GM12878 (cell line): ENCODE results near the gene ACOT4. TPM values are rescaled to one million over a fixed set of nuclear protein-coding genes. Genes with fewer than 3 reads are reported as not detected.
"Not testable (repeated sequence)": the region's sequence is repeated elsewhere in the genome, so short reads cannot be mapped to it uniquely, and the experiment has no call there.

Experiments
- ATAC-seq: fragments of 200-7000 bp; cut with Tn5 transposase; 3 replicates; pipeline ENCODE4 v1.9.1; 2020; ENCODE audit warnings: mild to moderate bottlenecking, moderate library complexity
- BruUV-seq: library from RNA; stranded (reverse); fragments of 400-500 nt; replicated peaks from 2 replicates; lab custom pipeline; 2021; lab: Mats Ljungman, UMichigan
- CTCF ChIA-PET: fragments of 300-600 bp; sonication (Branson Sonifier 250); formaldehyde crosslinking; extraction: SDS; loops from one replicate; lab custom pipeline; 2021; ENCODE audit warnings: inconsistent platforms; lab: Yijun Ruan, JAX
- POLR2A ChIA-PET: fragments of 350-600 bp; formaldehyde crosslinking; extraction: SDS; loops from one replicate; lab custom pipeline; 2021; ENCODE audit warnings: inconsistent platforms; lab: Charles Lee
- RAD21 ChIA-PET: fragments of 300-600 bp; sonication (Branson Sonifier 250); formaldehyde crosslinking; loops from one replicate; lab custom pipeline; 2023; ENCODE audit warnings: antibody characterized with exemption; ENCODE audit not compliant: unreplicated experiment; lab: Charles Lee
- SMC1A ChIA-PET: fragments of 300-600 bp; sonication (Branson Sonifier 250); formaldehyde crosslinking; loops from one replicate; lab custom pipeline; 2023; ENCODE audit not compliant: unreplicated experiment, uncharacterized antibody; lab: Charles Lee
- DNase-seq: peaks from one replicate; pipeline ENCODE4 v3.0.0-alpha.2; 2011; ENCODE audit warnings: low read depth, low spot score
- FAIRE-seq: peaks from 3 replicates; lab custom pipeline; 2011; peaks lifted over from hg19 to GRCh38; lab: Jason Lieb, UNC
- H2AFZ ChIP-seq: 2 replicates; pipeline ENCODE4 v1.6.0; 2011; ENCODE audit warnings: low read depth, low read length, control low read depth; ENCODE audit not compliant: control insufficient read depth
- H3K27ac ChIP-seq: 2 replicates; pipeline ENCODE4 v1.5.1; 2011; ENCODE audit warnings: control low read depth; ENCODE audit not compliant: control insufficient read depth, insufficient read depth
- H3K27me3 ChIP-seq, 2 experiments: replicated peaks in 1 of 2; 2 replicates each; pipeline versions ENCODE4 v1.6.0 to v1.6.1; 2011; ENCODE audit warnings: low read length in 1 of 2; ENCODE audit not compliant: control insufficient read depth in 2 of 2, insufficient read depth in 2 of 2
- H3K36me3 ChIP-seq, 2 experiments: 2 replicates each; pipeline ENCODE4 v1.5.1; 2011; ENCODE audit warnings: low read length in 1 of 2; ENCODE audit not compliant: control insufficient read depth in 2 of 2, insufficient read depth in 2 of 2
- H3K4me1 ChIP-seq: 2 replicates; pipeline ENCODE4 v1.6.1; 2011; ENCODE audit warnings: mild to moderate bottlenecking, low read length, moderate library complexity, mixed read lengths; ENCODE audit not compliant: control insufficient read depth, insufficient read depth
- H3K4me2 ChIP-seq: 2 replicates; pipeline ENCODE4 v1.6.0; 2011; ENCODE audit warnings: control low read depth; ENCODE audit not compliant: control insufficient read depth, insufficient read depth
- H3K4me3 ChIP-seq: fragments of 200-600 bp; sonication (generic); 2 replicates; pipeline ENCODE4 v1.5.1; 2016
- H3K79me2 ChIP-seq: 2 replicates; pipeline ENCODE4 v1.6.0; 2011; ENCODE audit warnings: low read length; ENCODE audit not compliant: control insufficient read depth, insufficient read depth
- H3K9ac ChIP-seq: 2 replicates; pipeline ENCODE4 v1.8.0; 2011; ENCODE audit warnings: low read length, control low read depth, mixed read lengths; ENCODE audit not compliant: control insufficient read depth, insufficient read depth
- H3K9me3 ChIP-seq: replicated peaks from 3 replicates; pipeline ENCODE4 v1.5.1; 2011; ENCODE audit warnings: mild to moderate bottlenecking, low read length; ENCODE audit not compliant: control insufficient read depth, insufficient read depth
- H4K20me1 ChIP-seq: 2 replicates; pipeline ENCODE4 v1.6.0; 2011; ENCODE audit not compliant: control insufficient read depth, insufficient read depth
- ATF7 ChIP-seq: fragments of 450-650 bp; IDR thresholded peaks from 2 replicates; pipeline ENCODE4 v1.6.1; 2016; ENCODE audit warnings: low read depth, mild to moderate bottlenecking
- DPF2 ChIP-seq: fragments of 450-650 bp; IDR thresholded peaks from 2 replicates; pipeline ENCODE4 v1.6.1; 2017; ENCODE audit warnings: mild to moderate bottlenecking
- HDAC6 ChIP-seq: fragments of 200-600 bp; sonication (generic); IDR thresholded peaks from one replicate; pipeline ENCODE4 v1.8.0; 2017; ENCODE audit warnings: antibody characterized with exemption; ENCODE audit not compliant: unreplicated experiment
- HDGF ChIP-seq: fragments of 450-650 bp; IDR thresholded peaks from 2 replicates; pipeline ENCODE4 v1.6.1; 2016; ENCODE audit warnings: antibody characterized with exemption
- IKZF1 ChIP-seq: fragments of 450-650 bp; conservative IDR thresholded peaks from 2 replicates; pipeline ENCODE4 v1.6.1; 2017; ENCODE audit warnings: antibody characterized with exemption, mild to moderate bottlenecking
- NR2F1 ChIP-seq: fragments of 450-650 bp; conservative IDR thresholded peaks from 2 replicates; pipeline ENCODE4 v1.6.1; 2017; ENCODE audit warnings: mild to moderate bottlenecking
- POLR2AphosphoS5 ChIP-seq: IDR thresholded peaks from 2 replicates; pipeline ENCODE4 v1.6.1; 2011; ENCODE audit warnings: mild to moderate bottlenecking, low read length, inconsistent platforms
- RAD21 ChIP-seq: IDR thresholded peaks from 2 replicates; pipeline ENCODE4 v1.6.1; 2011; ENCODE audit warnings: mild to moderate bottlenecking, low read depth, low read length, moderate library complexity; ENCODE audit not compliant: insufficient read depth
- SMAD5 ChIP-seq: IDR thresholded peaks from 2 replicates; pipeline ENCODE4 v1.6.1; 2016; ENCODE audit warnings: antibody characterized with exemption, low read depth
- SMARCA5 ChIP-seq: fragments of 450-650 bp; IDR thresholded peaks from 2 replicates; pipeline ENCODE4 v1.6.1; 2017; ENCODE audit warnings: mild to moderate bottlenecking
- TCF3 ChIP-seq: IDR thresholded peaks from 2 replicates; pipeline ENCODE4 v1.6.1; 2012; ENCODE audit warnings: low read depth, mild to moderate bottlenecking, low read length, borderline replicate concordance; ENCODE audit not compliant: insufficient read depth
- YY1 ChIP-seq: IDR thresholded peaks from 2 replicates; pipeline ENCODE4 v1.6.1; 2011; ENCODE audit warnings: low read depth, mild to moderate bottlenecking, low read length
- ZNF24 ChIP-seq: fragments of 450-650 bp; IDR thresholded peaks from 2 replicates; pipeline ENCODE4 v1.6.1; 2017; ENCODE audit warnings: antibody characterized with exemption, mild to moderate bottlenecking
- WGBS: methylation state at CpG from one replicate; pipeline ENCODE4 v1.1.6; 2016; ENCODE audit warnings: low lambda C conversion rate; ENCODE audit not compliant: insufficient replicate concordance, insufficient coverage; ENCODE audit errors: missing lambda C conversion rate; 5-methylcytosine and 5-hydroxymethylcytosine counted together
- in situ Hi-C: fragments of 300-500 bp; cut with MboI; formaldehyde crosslinking; loops from 9 replicates; pipeline ENCODE4 v1.14.3; 2018; ENCODE audit warnings: mixed read lengths
- intact Hi-C: fragments of 100-400 bp; cut with micrococcal nuclease; formaldehyde crosslinking; loops from one replicate; pipeline ENCODE4 v1.14.2; 2022; ENCODE audit not compliant: unreplicated experiment
- polyA plus RNA-seq, 11 experiments: library from polyadenylated mRNA; depleted of rRNA in 4 of 11; unstranded in 6 of 11; stranded (reverse) in 5 of 11; fragments of >200 nt; fragmentation: Nextera tagmentation in 4 of 11; fragmentation: Illumina TruSeq in 1 of 11; extraction: Ambion mirVana in 4 of 11; extraction: Trizol in 1 of 11; gene quantifications; 1 replicate in 1 of 11; 2 replicates in 10 of 11; pipeline versions ENCODE4 v1.2.1 to v1.2.3, GENCODE V29; 2011 to 2016; ENCODE audit warnings: inconsistent platforms in 2 of 11, missing spikeins in 2 of 11, low read depth in 1 of 11
- total RNA-seq, 4 experiments: library from RNA; depleted of rRNA in 3 of 4; stranded (reverse); fragments of >200 nt in 3 of 4; fragmentation: Illumina TruSeq in 1 of 4; extraction: Trizol in 1 of 4; gene quantifications; 2 replicates each; pipeline versions ENCODE4 v1.2.1 to v1.2.3, GENCODE V29; 2013 to 2021
- TF ChIP-seq, protein P1 (sequence below): fragments of 450-650 bp; IDR thresholded peaks from 2 replicates; pipeline ENCODE4 v1.6.1; 2016; ENCODE audit warnings: mild to moderate bottlenecking
- TF ChIP-seq, protein P2 (sequence below): fragments of 450-650 bp; IDR thresholded peaks from 2 replicates; pipeline ENCODE4 v1.6.1; 2017; ENCODE audit warnings: mild to moderate bottlenecking, low read depth, inconsistent platforms; ENCODE audit not compliant: poor library complexity, severe bottlenecking
- TF ChIP-seq, protein P3 (sequence below): IDR thresholded peaks from 2 replicates; pipeline ENCODE4 v1.6.1; 2012; ENCODE audit warnings: low read depth, low read length, improper control_type of control experiment
- TF ChIP-seq, protein P4 (sequence below), 3 experiments: IDR thresholded peaks in 2 of 3; conservative IDR thresholded peaks in 1 of 3; 2 replicates each; pipeline ENCODE4 v1.5.1; 2011; ENCODE audit warnings: low read depth in 3 of 3, low read length in 3 of 3, mild to moderate bottlenecking in 3 of 3, control low read depth in 2 of 3, moderate library complexity in 2 of 3, inconsistent platforms in 1 of 3, mixed read lengths in 1 of 3; ENCODE audit not compliant: control insufficient read depth in 2 of 3, insufficient read depth in 1 of 3; ENCODE audit errors: extremely low read depth in 1 of 3

The ACOT4 gene
- total and polyA plus RNA-seq, 10 of the 15 experiments (the other 5 are each of a cell fraction or from before 2014, with no cell fraction given), result 0.68 to 3.8 (median 2.0) TPM

DNA sequence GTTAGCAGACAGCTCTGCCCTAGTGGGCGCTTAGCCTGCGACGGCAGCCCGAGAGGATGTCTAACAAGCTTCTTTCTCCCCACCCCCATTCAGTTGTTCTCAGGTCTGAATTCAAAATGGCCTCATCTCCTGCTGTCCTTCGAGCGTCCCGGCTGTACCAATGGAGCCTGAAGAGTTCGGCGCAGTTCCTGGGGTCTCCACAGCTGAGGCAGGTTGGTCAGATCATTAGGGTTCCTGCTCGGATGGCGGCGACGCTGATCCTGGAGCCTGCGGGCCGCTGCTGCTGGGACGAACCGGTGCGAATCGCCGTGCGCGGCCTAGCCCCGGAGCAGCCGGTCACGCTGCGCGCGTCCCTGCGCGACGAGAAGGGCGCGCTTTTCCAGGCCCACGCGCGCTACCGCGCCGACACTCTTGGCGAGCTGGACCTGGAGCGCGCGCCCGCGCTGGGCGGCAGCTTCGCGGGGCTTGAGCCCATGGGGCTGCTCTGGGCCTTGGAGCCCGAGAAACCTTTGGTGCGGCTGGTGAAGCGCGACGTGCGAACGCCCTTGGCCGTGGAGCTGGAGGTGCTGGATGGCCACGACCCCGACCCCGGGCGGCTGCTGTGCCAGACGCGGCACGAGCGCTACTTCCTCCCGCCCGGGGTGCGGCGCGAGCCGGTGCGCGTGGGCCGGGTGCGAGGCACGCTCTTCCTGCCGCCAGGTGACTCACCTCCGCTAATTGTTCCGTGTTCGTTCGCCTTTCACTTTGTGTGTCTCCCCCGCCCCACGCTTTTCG, 22.3 kb upstream of the ACOT4 start, which contains the start of gene ACOT2:
Gene ACOT2 (plus strand): TSS at position 29 of the 774 bp plus-strand sequence. CDS start 28 bp downstream, at position 57.
- Histone ChIP-seq H3K27ac (peak within 1 kb of the TSS; percentile 68), H2AFZ (peak within 1 kb of the TSS; percentile 89), H3K4me3 (peak within 1 kb of the TSS; percentile 60), H3K4me2 (peak within 1 kb of the TSS; percentile 82), H3K9ac (peak within 1 kb of the TSS; percentile 84)
- ATAC-seq, result peak; percentile 84
- under 1% methylated on average over 53 of the region's 83 CpGs for WGBS
- H3K9me3 ChIP-seq, H3K4me1 ChIP-seq, H4K20me1 ChIP-seq, in situ Hi-C loops, DNase-seq, H3K36me3 ChIP-seq, FAIRE-seq, H3K79me2 ChIP-seq, H3K27me3 ChIP-seq: not testable (repeated sequence)
- ChIA-PET CTCF (interaction anchor here (0.6 to 6.6 kb wide), 21 partner anchors 12 to 274 kb away, joined by 3 to 114 read pairs (median 5); partner anchors contain the start of genes ACOT1, ACOT4, ACOT6 and RIOX1), RAD21 (interaction anchor here (0.6 to 6.5 kb wide), 16 partner anchors 11 to 277 kb away, joined by 3 to 78 read pairs (median 4); no protein-coding TSS in a partner anchor), SMC1A (interaction anchor here (0.7 to 3.2 kb wide), 16 partner anchors 9 to 280 kb away, joined by 3 to 22 read pairs (median 4); no protein-coding TSS in a partner anchor), POLR2A (interaction anchor here (0.6 to 1.6 kb wide), 16 partner anchors 9 to 555 kb away, joined by 3 to 5 read pairs (median 4); partner anchors contain the start of genes PSEN1 and RIOX1)
- BruUV-seq, result TSS peak; percentile 83
- intact Hi-C loops, result loop anchor here (5.0 kb wide), 1 partner anchor 42 kb away; no protein-coding TSS in a partner anchor
- TF ChIP-seq DPF2, result peak; percentile 69
- peak; percentile 73; the same call in 1 of the 2 replicates for TF ChIP-seq IKZF1
- peak; percentile 58; the same call in 1 of the 2 replicates for TF ChIP-seq ZNF24
- TF ChIP-seq YY1, result peak; percentile 94
- TF ChIP-seq, protein P1, sequence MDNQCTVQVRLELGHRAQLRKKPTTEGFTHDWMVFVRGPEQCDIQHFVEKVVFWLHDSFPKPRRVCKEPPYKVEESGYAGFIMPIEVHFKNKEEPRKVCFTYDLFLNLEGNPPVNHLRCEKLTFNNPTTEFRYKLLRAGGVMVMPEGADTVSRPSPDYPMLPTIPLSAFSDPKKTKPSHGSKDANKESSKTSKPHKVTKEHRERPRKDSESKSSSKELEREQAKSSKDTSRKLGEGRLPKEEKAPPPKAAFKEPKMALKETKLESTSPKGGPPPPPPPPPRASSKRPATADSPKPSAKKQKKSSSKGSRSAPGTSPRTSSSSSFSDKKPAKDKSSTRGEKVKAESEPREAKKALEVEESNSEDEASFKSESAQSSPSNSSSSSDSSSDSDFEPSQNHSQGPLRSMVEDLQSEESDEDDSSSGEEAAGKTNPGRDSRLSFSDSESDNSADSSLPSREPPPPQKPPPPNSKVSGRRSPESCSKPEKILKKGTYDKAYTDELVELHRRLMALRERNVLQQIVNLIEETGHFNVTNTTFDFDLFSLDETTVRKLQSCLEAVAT, result peak; percentile 3; the same call in 1 of the 2 replicates
- TF ChIP-seq POLR2AphosphoS5, result peak; percentile 73
- TF ChIP-seq, protein P2, sequence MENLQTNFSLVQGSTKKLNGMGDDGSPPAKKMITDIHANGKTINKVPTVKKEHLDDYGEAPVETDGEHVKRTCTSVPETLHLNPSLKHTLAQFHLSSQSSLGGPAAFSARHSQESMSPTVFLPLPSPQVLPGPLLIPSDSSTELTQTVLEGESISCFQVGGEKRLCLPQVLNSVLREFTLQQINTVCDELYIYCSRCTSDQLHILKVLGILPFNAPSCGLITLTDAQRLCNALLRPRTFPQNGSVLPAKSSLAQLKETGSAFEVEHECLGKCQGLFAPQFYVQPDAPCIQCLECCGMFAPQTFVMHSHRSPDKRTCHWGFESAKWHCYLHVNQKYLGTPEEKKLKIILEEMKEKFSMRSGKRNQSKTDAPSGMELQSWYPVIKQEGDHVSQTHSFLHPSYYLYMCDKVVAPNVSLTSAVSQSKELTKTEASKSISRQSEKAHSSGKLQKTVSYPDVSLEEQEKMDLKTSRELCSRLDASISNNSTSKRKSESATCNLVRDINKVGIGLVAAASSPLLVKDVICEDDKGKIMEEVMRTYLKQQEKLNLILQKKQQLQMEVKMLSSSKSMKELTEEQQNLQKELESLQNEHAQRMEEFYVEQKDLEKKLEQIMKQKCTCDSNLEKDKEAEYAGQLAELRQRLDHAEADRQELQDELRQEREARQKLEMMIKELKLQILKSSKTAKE, result peak; percentile 50
- peak; percentile 69 for TF ChIP-seq HDGF
- peak; percentile 80; the same call in 1 of the 2 replicates for TF ChIP-seq SMARCA5
- TF ChIP-seq, protein P3, sequence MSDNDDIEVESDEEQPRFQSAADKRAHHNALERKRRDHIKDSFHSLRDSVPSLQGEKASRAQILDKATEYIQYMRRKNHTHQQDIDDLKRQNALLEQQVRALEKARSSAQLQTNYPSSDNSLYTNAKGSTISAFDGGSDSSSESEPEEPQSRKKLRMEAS, result peak; percentile 37; the same call in 1 of the 2 replicates
- 0 out of 2 replicates have a peak, but pooled peaks have one; percentile 6 for TF ChIP-seq RAD21
- TF ChIP-seq NR2F1, result peak; percentile 75
- TF ChIP-seq, protein P4, sequence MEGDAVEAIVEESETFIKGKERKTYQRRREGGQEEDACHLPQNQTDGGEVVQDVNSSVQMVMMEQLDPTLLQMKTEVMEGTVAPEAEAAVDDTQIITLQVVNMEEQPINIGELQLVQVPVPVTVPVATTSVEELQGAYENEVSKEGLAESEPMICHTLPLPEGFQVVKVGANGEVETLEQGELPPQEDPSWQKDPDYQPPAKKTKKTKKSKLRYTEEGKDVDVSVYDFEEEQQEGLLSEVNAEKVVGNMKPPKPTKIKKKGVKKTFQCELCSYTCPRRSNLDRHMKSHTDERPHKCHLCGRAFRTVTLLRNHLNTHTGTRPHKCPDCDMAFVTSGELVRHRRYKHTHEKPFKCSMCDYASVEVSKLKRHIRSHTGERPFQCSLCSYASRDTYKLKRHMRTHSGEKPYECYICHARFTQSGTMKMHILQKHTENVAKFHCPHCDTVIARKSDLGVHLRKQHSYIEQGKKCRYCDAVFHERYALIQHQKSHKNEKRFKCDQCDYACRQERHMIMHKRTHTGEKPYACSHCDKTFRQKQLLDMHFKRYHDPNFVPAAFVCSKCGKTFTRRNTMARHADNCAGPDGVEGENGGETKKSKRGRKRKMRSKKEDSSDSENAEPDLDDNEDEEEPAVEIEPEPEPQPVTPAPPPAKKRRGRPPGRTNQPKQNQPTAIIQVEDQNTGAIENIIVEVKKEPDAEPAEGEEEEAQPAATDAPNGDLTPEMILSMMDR (IDR thresholded peaks at IDR 0.05 in 2 of 3, conservative IDR thresholded peaks at IDR 0.05 in 1 of 3; ENCODE audit: control insufficient read depth in 2 of 3, extremely low read depth in 1 of 3, insufficient read depth in 1 of 3, low read depth in 3 of 3, low read length in 3 of 3), result 0 out of 6 replicates have a peak, but pooled peaks of 1 of the 3 experiments have one; percentile 6
- TF ChIP-seq HDAC6, result peak; percentile 64
- TF ChIP-seq SMAD5, result peak; percentile 50; the same call in 1 of the 2 replicates
- TF ChIP-seq ATF7, result peak; percentile 14; the same call in 1 of the 2 replicates
- 0 out of 2 replicates have a peak, but pooled peaks have one; percentile 25 for TF ChIP-seq TCF3
